Measurements from ENCODE around the gene USP6NL.

USP6NL gene

GRCh38 chr10:11444531-11445228 is 166.8 kb downstream of the USP6NL start:
- DNase-seq (ENCODE audit: low read depth): no peak
- H3K4me3 ChIP-seq (ENCODE audit: low read depth, low read length): no peak overlapping the region
- no peak for TF ChIP-seq CTCF (IDR thresholded peaks at IDR 0.05; ENCODE audit: low read depth, low read length, missing control alignments)

GRCh38 chr10:11444155-11444530 is 167.3 kb downstream of the USP6NL start:
- TF ChIP-seq CTCF (IDR thresholded peaks at IDR 0.05; ENCODE audit: low read depth, low read length, missing control alignments): no peak
- H3K4me3 ChIP-seq (ENCODE audit: low read depth, low read length): no peak overlapping the region
- no peak for DNase-seq (ENCODE audit: low read depth)

- DNase-seq (ENCODE audit: low read depth): no peak
- H3K4me3 ChIP-seq (ENCODE audit: low read depth, low read length): no peak overlapping the region
- TF ChIP-seq CTCF (IDR thresholded peaks at IDR 0.05; ENCODE audit: low read depth, low read length, missing control alignments): no peak
These were observed 167.8 kb downstream of the USP6NL start for GRCh38 chr10:11443468-11444154.

GRCh38 chr10:11442001-11442773 is 169.3 kb downstream of the USP6NL start:
- no peak overlapping the region for H3K4me3 ChIP-seq (ENCODE audit: low read depth, low read length)
- no peak for TF ChIP-seq CTCF (IDR thresholded peaks at IDR 0.05; ENCODE audit: low read depth, low read length, missing control alignments)
- no peak for DNase-seq (ENCODE audit: low read depth)

- no peak for DNase-seq (ENCODE audit: low read depth)
- no peak overlapping the region for H3K4me3 ChIP-seq (ENCODE audit: low read depth, low read length)
- TF ChIP-seq CTCF (IDR thresholded peaks at IDR 0.05; ENCODE audit: low read depth, low read length, missing control alignments): no peak
These were observed 170.3 kb downstream of the USP6NL start for GRCh38 chr10:11441151-11441535.

- no peak overlapping the region for H3K4me3 ChIP-seq (ENCODE audit: low read depth, low read length)
- TF ChIP-seq CTCF (IDR thresholded peaks at IDR 0.05; ENCODE audit: low read depth, low read length, missing control alignments): no peak
- DNase-seq (ENCODE audit: low read depth): no peak
These were observed 170.9 kb downstream of the USP6NL start for GRCh38 chr10:11440250-11441150.
